HG02642 (cell line): ENCODE measurements around the gene ADARB1.

Experiments used
- ATAC-seq: cut with Tn5 transposase; IDR thresholded peaks from one replicate; pipeline ENCODE4 v1.9.1; 2021; ENCODE audit warnings: mild to moderate bottlenecking; ENCODE audit not compliant: unreplicated experiment, poor library complexity

ADARB1 gene

DNA sequence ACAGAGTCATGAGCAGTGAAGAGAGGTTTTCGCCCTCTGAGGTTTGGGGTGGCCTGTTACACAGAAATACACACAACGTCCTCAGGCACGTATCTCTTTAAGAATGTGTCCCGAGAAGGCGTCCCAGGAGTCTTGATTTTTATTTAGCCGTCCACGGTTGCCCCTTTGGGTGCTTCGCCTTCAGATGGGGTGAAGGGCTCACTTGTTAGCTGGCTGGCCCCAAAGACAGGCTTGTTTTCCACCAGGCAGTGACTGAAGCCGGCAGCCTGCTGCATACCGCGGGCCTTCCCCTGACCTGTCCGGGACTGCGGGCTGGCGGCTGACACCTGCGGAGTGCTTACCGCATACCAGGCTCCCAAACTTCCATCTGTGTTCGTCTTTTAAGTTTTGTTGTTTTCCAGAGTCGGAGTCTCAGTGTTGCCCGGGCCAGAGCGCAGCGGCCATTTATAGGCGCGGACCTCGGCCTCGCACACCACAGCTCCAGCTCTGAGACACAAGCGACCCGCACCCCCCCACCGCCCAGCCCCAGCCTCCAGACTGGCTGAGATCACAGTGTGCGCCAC is 1.6 kb upstream of the ADARB1 start:
- no peak for ATAC-seq

GRCh38 chr21:45073301-45074047 is 906 bp upstream of the ADARB1 start:
- no peak for ATAC-seq

- peak; percentile 22 for ATAC-seq
Measured at GRCh38 chr21:45074818-45075595, 627 bp downstream of the ADARB1 start.

GRCh38 chr21:45075596-45076244 is 1.3 kb downstream of the ADARB1 start:
- no peak for ATAC-seq

- no peak for ATAC-seq
Measured at GRCh38 chr21:45076245-45076711, 1.9 kb downstream of the ADARB1 start.

DNA sequence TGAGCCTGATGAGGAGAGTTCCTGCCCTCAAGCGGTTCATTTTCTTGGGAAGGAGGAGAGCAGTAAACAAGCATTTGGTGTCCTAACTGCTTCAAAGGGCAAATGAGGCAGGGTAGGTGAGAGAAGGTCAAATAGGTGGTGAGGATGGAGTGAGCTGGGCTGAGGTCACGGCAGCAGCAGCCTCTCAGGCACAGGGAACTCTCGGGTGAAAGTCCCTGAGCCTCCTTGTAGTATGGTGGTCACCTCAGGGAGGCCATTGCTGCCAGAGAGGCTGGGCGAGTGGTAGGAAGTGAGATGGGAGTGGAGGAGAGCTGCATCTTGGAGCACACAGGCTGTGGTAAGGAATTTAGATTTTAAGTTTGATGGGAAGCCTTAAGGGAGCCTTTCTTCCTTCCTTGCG is 4.0 kb downstream of the ADARB1 start:
- ATAC-seq, result no peak

DNA sequence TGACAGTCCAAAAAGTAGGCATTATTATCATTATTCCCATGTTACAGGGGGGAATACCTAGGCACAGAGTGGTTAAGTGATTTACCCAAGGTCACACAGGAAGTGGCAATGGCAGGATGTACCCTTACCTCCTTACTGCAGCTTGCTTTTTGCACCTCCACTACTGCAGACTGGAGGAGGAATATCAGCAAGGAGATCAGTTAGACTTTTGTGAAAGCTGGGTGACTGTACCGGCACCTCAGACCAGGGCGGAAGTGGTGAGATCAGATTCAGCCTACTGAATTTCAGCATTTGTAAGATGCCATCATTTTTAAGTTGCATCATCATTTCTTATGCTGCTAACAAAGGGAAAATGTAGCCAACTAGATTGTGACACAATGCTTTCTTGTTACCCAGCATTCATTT is 4.5 kb downstream of the ADARB1 start:
- no peak for ATAC-seq

DNA sequence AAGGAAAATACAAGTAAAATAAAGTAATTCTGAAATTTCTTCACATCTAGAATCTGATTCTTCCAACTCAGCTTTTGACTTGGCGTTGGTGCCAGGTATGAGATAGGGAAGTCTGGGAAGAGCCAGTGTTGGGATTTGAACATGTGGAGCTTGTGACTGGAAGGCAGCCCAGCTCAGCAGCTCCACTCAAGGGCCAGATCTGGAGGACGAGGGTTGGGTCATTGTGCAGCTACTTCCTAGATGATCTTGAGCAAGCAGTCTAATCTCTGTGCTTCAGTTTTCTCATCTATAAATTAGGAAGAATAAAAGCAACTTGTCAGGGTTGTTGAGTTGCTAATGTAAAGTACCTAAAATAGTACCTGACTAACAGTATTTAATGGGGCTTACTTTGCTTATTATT is 5.0 kb downstream of the ADARB1 start:
- ATAC-seq, result no peak

DNA sequence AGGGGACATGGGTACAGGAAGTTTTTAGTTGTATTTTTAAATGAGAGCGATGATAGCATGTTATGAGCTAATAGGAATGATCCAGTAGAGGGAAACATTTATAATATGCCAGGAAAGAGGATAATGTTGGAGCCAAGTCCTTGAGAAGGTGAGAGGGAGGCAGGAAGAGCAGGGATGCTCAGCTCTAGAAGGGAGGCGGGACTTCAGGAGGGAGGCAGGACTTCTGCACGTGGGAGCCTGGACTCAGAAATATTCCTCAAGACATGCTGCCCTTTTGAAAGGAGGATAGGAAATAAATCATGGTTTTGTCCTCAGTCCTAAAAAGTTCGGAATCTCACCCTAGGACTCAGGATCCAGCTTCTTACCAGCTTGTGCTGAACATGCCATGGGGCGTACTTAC is 5.9 kb downstream of the ADARB1 start:
- ATAC-seq, result no peak

GRCh38 chr21:45080639-45081414 is 6.4 kb downstream of the ADARB1 start:
- ATAC-seq, result no peak

- no peak for ATAC-seq
Measured at GRCh38 chr21:45081636-45082035, 7.3 kb downstream of the ADARB1 start.

DNA sequence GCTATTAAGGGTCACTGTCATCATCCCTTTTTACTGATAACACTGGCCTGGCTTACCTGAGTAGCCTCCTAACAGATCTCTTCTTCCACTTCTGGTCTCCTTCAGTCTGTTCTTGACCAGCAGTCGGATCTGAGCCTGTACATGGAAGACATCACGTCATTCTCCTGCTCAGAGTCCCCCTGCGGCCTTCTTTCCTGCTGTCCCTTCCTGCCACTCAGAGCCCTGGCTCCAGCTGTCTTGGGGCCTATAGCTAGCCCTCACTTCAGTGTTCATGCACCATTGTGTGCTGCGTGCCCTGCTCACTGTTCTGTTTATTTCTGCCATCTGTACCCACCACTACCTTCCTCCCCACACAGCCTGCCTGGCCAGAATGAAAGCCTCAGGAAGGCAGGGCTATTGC is 8.4 kb downstream of the ADARB1 start:
- ATAC-seq, result no peak

DNA sequence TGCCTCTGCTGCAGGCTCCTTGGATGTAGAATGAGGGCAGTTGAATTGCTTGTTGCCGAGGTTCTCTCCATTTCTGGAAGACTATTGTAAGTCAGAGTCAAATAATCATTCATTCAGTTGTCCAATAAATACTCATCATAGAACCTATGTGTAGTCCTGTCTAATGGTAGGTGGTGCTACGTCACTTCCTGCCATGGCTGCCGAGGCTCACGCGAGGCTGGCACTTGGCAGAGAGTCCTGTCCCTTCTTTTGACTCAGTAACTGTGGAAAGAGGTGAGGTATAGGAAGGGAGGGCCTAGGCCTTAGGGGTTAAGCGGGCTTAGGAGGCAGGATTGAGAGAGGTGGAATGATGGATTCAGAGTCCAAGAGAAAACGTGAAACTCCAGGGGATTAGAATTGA is 9.7 kb downstream of the ADARB1 start:
- no peak for ATAC-seq

DNA sequence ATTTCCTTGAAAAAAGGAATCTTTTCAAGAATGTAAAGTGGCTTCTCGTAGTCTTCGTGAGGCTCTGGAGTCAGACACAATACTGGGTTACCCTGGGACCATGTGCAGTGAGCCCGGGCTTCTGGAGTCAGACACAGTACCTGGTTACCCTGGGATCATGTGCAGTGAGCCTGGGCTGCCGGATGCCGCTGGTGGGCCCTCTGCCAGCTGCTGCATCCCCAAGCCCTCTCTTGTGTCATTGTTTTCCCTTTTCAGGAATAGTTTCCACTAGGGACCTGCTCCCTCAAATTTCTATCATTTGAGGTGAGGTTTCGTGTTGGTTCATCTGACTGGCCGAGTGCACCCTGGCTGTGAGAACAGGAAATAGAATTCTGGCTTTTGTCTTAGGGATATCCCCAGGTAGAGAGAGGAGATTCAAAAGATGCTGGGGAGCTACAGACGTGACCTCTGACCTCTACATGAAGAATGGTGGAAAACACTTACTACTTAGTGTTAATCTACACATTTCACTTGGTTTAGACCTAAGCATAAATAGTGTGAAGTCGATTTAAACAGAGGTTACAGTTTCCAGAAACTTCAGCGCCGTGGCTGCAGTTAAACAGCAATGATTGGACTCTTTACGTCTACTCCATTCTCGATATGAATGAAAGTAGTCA is 10.6 kb downstream of the ADARB1 start:
- no peak for ATAC-seq

GRCh38 chr21:45085700-45086099 is 11.3 kb downstream of the ADARB1 start:
- ATAC-seq, result no peak

DNA sequence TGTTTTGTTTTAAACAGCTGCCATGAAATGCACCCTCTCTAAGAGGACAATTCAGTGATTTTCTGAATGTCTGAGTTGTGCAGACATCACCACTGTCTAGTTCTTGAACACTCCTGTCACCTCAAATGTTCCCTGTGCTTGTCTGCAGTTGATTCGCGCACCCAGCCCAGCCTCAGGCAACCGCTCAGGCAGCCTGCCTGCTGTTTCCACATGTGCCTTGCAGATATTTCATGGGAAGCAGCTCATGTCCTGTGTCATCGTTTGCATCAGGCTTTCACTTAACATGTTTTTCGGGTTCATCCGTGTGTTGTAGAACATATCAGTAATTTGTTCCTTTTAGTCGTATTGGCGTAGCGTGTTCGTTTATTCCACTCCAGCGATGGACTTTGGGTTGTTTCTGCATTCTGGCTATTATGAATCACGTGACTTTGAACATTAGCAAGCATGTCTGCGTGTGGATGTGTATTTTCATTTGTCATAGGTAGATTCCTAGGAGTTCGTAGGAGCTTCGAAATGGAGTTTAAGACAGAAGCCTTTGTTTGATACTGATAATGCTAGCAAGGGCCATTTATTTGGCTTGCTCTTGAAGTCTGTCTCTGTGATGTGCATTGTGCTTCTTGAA is 12.1 kb downstream of the ADARB1 start:
- no peak for ATAC-seq

- no peak for ATAC-seq
Measured at GRCh38 chr21:45087022-45087823, 12.8 kb downstream of the ADARB1 start.

- ATAC-seq, result no peak
Measured at GRCh38 chr21:45088116-45088515, 13.7 kb downstream of the ADARB1 start.
